SKM-1 (cell line): ENCODE measurements around the gene CNTNAP2.

Experiments
- DNase-seq: peaks from one replicate; lab custom pipeline; 2025; ENCODE audit not compliant: unreplicated experiment; lab: John Stamatoyannopoulos, UW

CNTNAP2 gene

GRCh38 chr7:146740039-146740438 is 623.4 kb downstream of the CNTNAP2 start:
- DNase-seq: no peak

- no peak for DNase-seq
These were observed 625.3 kb downstream of the CNTNAP2 start for GRCh38 chr7:146741911-146742310.

GRCh38 chr7:146754385-146754784 is 637.8 kb downstream of the CNTNAP2 start:
- DNase-seq: no peak

- no peak for DNase-seq
These were observed 639.0 kb downstream of the CNTNAP2 start for GRCh38 chr7:146755585-146755984.

GRCh38 chr7:146764458-146764857 is 647.9 kb downstream of the CNTNAP2 start:
- no peak for DNase-seq

GRCh38 chr7:146768957-146769356 is 652.4 kb downstream of the CNTNAP2 start:
- DNase-seq: no peak

GRCh38 chr7:146772601-146773000 is 656.0 kb downstream of the CNTNAP2 start:
- no peak for DNase-seq

GRCh38 chr7:146773506-146773905 is 656.9 kb downstream of the CNTNAP2 start:
- DNase-seq: no peak

- no peak for DNase-seq
These were observed 664.9 kb downstream of the CNTNAP2 start for GRCh38 chr7:146781352-146782116.

- no peak for DNase-seq
These were observed 670.7 kb downstream of the CNTNAP2 start for GRCh38 chr7:146787266-146787665.

GRCh38 chr7:146788008-146788407 is 671.4 kb downstream of the CNTNAP2 start:
- DNase-seq: no peak

GRCh38 chr7:146791344-146792285 is 675.0 kb downstream of the CNTNAP2 start:
- no peak for DNase-seq

- DNase-seq: no peak
These were observed 688.0 kb downstream of the CNTNAP2 start for GRCh38 chr7:146804620-146805019.

GRCh38 chr7:146805082-146805481 is 688.5 kb downstream of the CNTNAP2 start:
- DNase-seq: no peak

- DNase-seq: no peak
These were observed 709.7 kb downstream of the CNTNAP2 start for GRCh38 chr7:146826329-146826728.

GRCh38 chr7:146830686-146831085 is 714.1 kb downstream of the CNTNAP2 start:
- no peak for DNase-seq

- no peak for DNase-seq
These were observed 715.3 kb downstream of the CNTNAP2 start for GRCh38 chr7:146831875-146832274.

- DNase-seq: no peak
These were observed 727.8 kb downstream of the CNTNAP2 start for GRCh38 chr7:146844405-146844804.

GRCh38 chr7:146858690-146859089 is 742.1 kb downstream of the CNTNAP2 start:
- no peak for DNase-seq

- DNase-seq: no peak
These were observed 745.1 kb downstream of the CNTNAP2 start for GRCh38 chr7:146861701-146862100.

GRCh38 chr7:146862415-146862814 is 745.8 kb downstream of the CNTNAP2 start:
- no peak for DNase-seq

GRCh38 chr7:146864644-146865043 is 748.0 kb downstream of the CNTNAP2 start:
- no peak for DNase-seq
